HEK293 (cell line): ENCODE measurements around the gene IGF2R.

Source experiments
- CTCF ChIP-seq: fragments of 450-650 bp; formaldehyde crosslinking; IDR thresholded peaks from 2 replicates; pipeline ENCODE4 v1.5.1; 2016; ENCODE audit warnings: missing biosample characterization, missing genetic modification characterization
- KLF16 ChIP-seq: fragments of 450-650 bp; formaldehyde crosslinking; IDR thresholded peaks from 2 replicates; pipeline ENCODE4 v1.5.1; 2017; ENCODE audit warnings: missing biosample characterization, missing genetic modification characterization
- OVOL3 ChIP-seq: fragments of 450-650 bp; formaldehyde crosslinking; IDR thresholded peaks from 2 replicates; pipeline ENCODE4 v1.5.1; 2016; ENCODE audit warnings: missing biosample characterization, missing genetic modification characterization
- YY1 ChIP-seq: fragments of 450-650 bp; formaldehyde crosslinking; IDR thresholded peaks from 2 replicates; pipeline ENCODE4 v1.5.1; 2018; ENCODE audit warnings: missing biosample characterization, missing genetic modification characterization
- ZEB2 ChIP-seq: fragments of 450-650 bp; formaldehyde crosslinking; IDR thresholded peaks from 2 replicates; pipeline ENCODE4 v1.5.1; 2016; ENCODE audit warnings: missing biosample characterization, missing genetic modification characterization
- ZNF221 ChIP-seq: fragments of 450-650 bp; formaldehyde crosslinking; IDR thresholded peaks from 2 replicates; pipeline ENCODE4 v1.5.1; 2017; ENCODE audit warnings: missing biosample characterization, missing genetic modification characterization, borderline replicate concordance
- TF ChIP-seq, protein P1 (sequence below): fragments of 450-650 bp; formaldehyde crosslinking; IDR thresholded peaks from 2 replicates; pipeline ENCODE4 v1.5.1; 2016; ENCODE audit warnings: missing biosample characterization, missing genetic modification characterization
- TF ChIP-seq, protein P2 (sequence below): fragments of 450-650 bp; formaldehyde crosslinking; IDR thresholded peaks from 2 replicates; pipeline ENCODE4 v1.5.1; 2016; ENCODE audit warnings: missing biosample characterization, missing genetic modification characterization

DNA sequence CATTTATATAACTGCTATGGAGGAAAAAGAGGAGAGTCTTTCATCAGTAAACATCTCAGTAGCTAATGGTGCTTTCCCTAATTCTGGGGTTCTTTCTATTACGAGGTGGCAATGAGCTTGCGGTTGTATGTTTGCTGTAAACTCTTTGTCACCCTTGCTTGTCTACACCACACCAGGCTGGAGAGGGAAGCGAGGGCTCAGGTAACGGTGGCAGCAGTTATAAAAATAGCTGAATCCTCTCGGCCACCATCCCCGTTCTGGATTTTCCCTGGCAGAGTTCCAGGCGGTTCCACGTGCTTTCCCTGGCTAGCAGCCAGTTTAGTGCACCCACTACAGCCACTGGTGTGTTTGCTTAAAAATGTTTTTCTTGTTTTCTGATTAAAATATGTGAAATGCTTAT, 39.1 kb upstream of the IGF2R start:
- TF ChIP-seq CTCF (tag by site-specific recombination) (no peak), OVOL3 (tag by site-specific recombination) (no peak), ZNF221 (tag by site-specific recombination) (no peak), ZEB2 (tag by site-specific recombination) (no peak), YY1 (tag by site-specific recombination) (no peak), KLF16 (no peak)
- TF ChIP-seq, protein P1, sequence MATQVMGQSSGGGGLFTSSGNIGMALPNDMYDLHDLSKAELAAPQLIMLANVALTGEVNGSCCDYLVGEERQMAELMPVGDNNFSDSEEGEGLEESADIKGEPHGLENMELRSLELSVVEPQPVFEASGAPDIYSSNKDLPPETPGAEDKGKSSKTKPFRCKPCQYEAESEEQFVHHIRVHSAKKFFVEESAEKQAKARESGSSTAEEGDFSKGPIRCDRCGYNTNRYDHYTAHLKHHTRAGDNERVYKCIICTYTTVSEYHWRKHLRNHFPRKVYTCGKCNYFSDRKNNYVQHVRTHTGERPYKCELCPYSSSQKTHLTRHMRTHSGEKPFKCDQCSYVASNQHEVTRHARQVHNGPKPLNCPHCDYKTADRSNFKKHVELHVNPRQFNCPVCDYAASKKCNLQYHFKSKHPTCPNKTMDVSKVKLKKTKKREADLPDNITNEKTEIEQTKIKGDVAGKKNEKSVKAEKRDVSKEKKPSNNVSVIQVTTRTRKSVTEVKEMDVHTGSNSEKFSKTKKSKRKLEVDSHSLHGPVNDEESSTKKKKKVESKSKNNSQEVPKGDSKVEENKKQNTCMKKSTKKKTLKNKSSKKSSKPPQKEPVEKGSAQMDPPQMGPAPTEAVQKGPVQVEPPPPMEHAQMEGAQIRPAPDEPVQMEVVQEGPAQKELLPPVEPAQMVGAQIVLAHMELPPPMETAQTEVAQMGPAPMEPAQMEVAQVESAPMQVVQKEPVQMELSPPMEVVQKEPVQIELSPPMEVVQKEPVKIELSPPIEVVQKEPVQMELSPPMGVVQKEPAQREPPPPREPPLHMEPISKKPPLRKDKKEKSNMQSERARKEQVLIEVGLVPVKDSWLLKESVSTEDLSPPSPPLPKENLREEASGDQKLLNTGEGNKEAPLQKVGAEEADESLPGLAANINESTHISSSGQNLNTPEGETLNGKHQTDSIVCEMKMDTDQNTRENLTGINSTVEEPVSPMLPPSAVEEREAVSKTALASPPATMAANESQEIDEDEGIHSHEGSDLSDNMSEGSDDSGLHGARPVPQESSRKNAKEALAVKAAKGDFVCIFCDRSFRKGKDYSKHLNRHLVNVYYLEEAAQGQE, result no peak
- TF ChIP-seq, protein P2, sequence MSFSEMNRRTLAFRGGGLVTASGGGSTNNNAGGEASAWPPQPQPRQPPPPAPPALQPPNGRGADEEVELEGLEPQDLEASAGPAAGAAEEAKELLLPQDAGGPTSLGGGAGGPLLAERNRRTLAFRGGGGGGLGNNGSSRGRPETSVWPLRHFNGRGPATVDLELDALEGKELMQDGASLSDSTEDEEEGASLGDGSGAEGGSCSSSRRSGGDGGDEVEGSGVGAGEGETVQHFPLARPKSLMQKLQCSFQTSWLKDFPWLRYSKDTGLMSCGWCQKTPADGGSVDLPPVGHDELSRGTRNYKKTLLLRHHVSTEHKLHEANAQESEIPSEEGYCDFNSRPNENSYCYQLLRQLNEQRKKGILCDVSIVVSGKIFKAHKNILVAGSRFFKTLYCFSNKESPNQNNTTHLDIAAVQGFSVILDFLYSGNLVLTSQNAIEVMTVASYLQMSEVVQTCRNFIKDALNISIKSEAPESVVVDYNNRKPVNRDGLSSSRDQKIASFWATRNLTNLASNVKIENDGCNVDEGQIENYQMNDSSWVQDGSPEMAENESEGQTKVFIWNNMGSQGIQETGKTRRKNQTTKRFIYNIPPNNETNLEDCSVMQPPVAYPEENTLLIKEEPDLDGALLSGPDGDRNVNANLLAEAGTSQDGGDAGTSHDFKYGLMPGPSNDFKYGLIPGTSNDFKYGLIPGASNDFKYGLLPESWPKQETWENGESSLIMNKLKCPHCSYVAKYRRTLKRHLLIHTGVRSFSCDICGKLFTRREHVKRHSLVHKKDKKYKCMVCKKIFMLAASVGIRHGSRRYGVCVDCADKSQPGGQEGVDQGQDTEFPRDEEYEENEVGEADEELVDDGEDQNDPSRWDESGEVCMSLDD (tag by site-specific recombination), result no peak
